Jurkat, Clone E6-1 (cell line): ENCODE results near the gene IQGAP3. TPM values are rescaled to one million over a fixed set of nuclear protein-coding genes. Genes with fewer than 3 reads are reported as not detected.
"Not testable (repeated sequence)": the region's sequence is repeated elsewhere in the genome, so short reads cannot be mapped to it uniquely, and the experiment has no call there.

Source experiments
- DNase-seq: peaks from one replicate; pipeline ENCODE4 v3.0.0-alpha.2; 2011; ENCODE audit warnings: low read depth, low spot score
- H3K4me3 ChIP-seq: 2 replicates; pipeline ENCODE4 v1.5.1; 2011; ENCODE audit warnings: mild to moderate bottlenecking, low read length, control low read depth, moderate library complexity
- polyA plus RNA-seq: library from polyadenylated mRNA; unstranded; fragments of >200 nt; gene quantifications from one replicate; pipeline ENCODE4 v1.2.1, GENCODE V29; 2012; ENCODE audit warnings: missing spikeins; ENCODE audit not compliant: insufficient read length, insufficient read depth

The IQGAP3 gene
- polyA plus RNA-seq, result 11.2 TPM

GRCh38 chr1:156571919-156572662 is at the start of gene IQGAP3:
Gene IQGAP3, minus strand, starts transcription at chr1:156572565. Its CDS starts 36 bp downstream, at chr1:156572529.
- DNase-seq, result no peak
- peak within 1 kb of the TSS; percentile 63 for H3K4me3 ChIP-seq

- DNase-seq, result no peak
- H3K4me3 ChIP-seq, result no peak overlapping the region
Measured at GRCh38 chr1:156619582-156619955, 47.2 kb upstream of the IQGAP3 start.

- DNase-seq, result no peak
- no peak within 1 kb of the TSS for H3K4me3 ChIP-seq
Measured at GRCh38 chr1:156618853-156619581, 46.7 kb upstream of the IQGAP3 start, which contains the start of gene HAPLN2. Gene HAPLN2, plus strand, starts transcription at chr1:156619415. Its CDS starts 4,076 bp downstream, at chr1:156623491.

GRCh38 chr1:156616463-156616862 is 44.1 kb upstream of the IQGAP3 start:
- no peak for DNase-seq

DNA sequence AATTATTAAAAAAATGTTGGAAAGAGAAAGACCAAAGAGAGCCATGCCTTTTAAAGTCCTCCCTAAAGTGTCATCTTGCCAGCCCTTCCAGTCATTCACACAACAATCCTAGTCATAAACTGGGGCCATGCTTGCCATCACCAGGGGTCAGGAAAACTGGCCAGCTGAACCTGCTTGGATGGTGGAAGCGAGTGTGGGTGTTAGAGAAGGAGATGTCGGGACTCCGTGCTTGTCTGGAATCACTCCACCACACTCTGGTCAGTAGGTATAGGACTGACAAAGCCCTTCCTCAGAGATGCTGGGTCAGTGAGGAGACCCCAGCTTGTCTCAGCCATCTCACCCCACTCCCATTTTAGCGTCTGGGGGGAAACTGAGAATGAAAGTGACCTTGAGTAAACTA is 43.6 kb upstream of the IQGAP3 start:
- no peak for DNase-seq
- H3K4me3 ChIP-seq, result no peak overlapping the region

More at GRCh38 chr1:156616463-156616862, 44.1 kb upstream of the IQGAP3 start:
- H3K4me3 ChIP-seq, result no peak overlapping the region

- no peak overlapping the region for H3K4me3 ChIP-seq
- DNase-seq, result no peak
Measured at GRCh38 chr1:156612666-156613065, 40.3 kb upstream of the IQGAP3 start.

- H3K4me3 ChIP-seq, DNase-seq: not testable (repeated sequence)
Measured at GRCh38 chr1:156610072-156610471, 37.7 kb upstream of the IQGAP3 start.

DNA sequence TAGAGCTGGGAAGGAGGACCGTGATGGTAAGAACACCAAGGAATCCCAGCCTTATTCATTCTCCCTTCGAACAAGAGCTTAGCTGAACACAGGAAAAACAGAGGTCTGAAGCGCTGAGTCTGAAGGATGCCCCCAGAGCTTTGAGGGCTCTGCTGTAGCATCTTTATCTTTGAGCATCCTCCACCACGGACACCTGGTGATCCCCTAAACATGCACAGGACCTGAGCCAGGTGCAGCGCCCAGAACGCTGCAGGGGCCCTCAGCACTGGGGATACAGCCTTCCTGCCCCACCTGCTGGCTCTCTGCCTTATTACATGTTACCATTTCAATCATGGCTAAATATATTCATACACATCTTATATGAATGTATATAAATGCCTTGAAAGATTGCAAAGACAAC is 36.6 kb upstream of the IQGAP3 start:
- H3K4me3 ChIP-seq, result no peak overlapping the region
- no peak for DNase-seq

GRCh38 chr1:156608036-156608674 is 35.8 kb upstream of the IQGAP3 start:
- peak; percentile 82 for DNase-seq
- H3K4me3 ChIP-seq, result no peak overlapping the region

- not testable (repeated sequence) for DNase-seq, H3K4me3 ChIP-seq
Measured at GRCh38 chr1:156607344-156607743, 35.0 kb upstream of the IQGAP3 start.

- H3K4me3 ChIP-seq, result no peak overlapping the region
- DNase-seq, result no peak
Measured at GRCh38 chr1:156602557-156602993, 30.2 kb upstream of the IQGAP3 start.

- H3K4me3 ChIP-seq, result peak overlapping the region; percentile 78
- DNase-seq, result no peak
Measured at GRCh38 chr1:156601892-156602291, 29.5 kb upstream of the IQGAP3 start.

- peak within 1 kb of the TSS; percentile 78 for H3K4me3 ChIP-seq
- peak; percentile 81 for DNase-seq
Measured at GRCh38 chr1:156601122-156601830, 28.9 kb upstream of the IQGAP3 start, which contains the start of gene GPATCH4. Gene GPATCH4, minus strand, starts transcription at chr1:156601479.

DNA sequence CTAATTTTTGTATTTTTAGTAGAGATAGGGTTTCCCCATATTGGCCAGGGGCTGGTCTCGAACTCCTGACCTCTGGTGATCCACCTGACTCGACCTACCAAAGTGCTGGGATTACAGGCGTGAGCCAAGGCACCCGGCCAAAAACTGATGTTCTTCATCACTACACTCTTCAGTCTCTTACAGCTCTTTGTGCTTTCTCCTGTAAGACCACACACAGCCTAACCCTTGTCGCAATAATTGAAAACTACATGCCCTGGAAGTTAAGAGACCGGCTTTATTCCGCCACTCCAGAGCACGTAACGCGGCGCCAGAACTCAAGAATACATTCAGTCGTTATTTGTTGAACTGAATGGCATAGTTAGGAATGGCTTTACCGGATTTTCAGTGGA is 28.4 kb upstream of the IQGAP3 start:
- DNase-seq, result no peak

DNA sequence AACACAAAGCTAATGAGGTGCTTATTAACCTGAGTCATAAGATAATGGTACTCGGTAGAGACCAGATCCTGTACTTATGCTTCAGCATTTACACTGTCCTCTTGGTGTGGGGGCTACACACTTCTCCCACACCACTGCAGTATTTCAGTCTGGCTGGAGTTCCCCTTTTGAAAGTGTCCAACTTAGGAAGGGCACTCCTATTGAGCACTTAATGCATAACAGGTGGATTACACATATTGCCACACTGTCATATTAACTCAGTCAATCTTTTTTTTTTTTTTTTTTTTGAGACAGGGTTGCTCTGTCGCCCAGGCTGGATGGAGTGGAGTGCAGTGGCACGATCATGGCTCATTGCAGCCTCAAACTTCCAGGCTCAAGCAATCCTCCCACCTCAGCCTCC is 27.4 kb upstream of the IQGAP3 start:
- no peak overlapping the region for H3K4me3 ChIP-seq
- DNase-seq, result no peak

More for the DNA sequence above, 28.4 kb upstream of the IQGAP3 start:
- H3K4me3 ChIP-seq, result peak overlapping the region; percentile 78

GRCh38 chr1:156598731-156599432 is 26.5 kb upstream of the IQGAP3 start:
- DNase-seq, result no peak
- no peak overlapping the region for H3K4me3 ChIP-seq

DNA sequence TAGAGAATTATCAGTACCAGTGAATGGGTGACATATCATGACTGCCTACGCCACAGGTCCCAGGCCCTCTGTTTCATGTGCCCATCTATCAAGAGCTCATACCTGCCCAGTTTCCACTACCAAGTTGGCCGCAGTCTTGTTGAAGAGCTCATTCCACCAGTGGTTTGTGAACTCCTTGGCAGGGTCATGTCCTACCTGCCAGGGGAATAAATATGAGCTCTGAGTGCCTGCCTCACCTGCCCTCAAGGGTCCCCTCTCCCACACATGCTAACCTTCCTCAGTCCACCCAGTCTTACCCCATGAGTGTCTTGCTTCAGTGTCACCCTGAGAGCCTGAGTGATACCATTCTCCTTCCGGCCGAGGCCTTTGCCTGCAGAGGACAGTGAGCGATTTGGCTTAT is 25.8 kb upstream of the IQGAP3 start:
- H3K4me3 ChIP-seq, result no peak overlapping the region
- DNase-seq, result no peak

GRCh38 chr1:156596426-156596825 is 24.1 kb upstream of the IQGAP3 start:
- no peak overlapping the region for H3K4me3 ChIP-seq
- no peak for DNase-seq

- no peak overlapping the region for H3K4me3 ChIP-seq
- DNase-seq, result no peak
Measured at GRCh38 chr1:156595016-156595415, 22.7 kb upstream of the IQGAP3 start.
